ENCODE measurements around the gene NUTM2B.
"Not testable (repeated sequence)": the region's sequence is repeated elsewhere in the genome, so short reads cannot be mapped to it uniquely, and the experiment has no call there.

DNA sequence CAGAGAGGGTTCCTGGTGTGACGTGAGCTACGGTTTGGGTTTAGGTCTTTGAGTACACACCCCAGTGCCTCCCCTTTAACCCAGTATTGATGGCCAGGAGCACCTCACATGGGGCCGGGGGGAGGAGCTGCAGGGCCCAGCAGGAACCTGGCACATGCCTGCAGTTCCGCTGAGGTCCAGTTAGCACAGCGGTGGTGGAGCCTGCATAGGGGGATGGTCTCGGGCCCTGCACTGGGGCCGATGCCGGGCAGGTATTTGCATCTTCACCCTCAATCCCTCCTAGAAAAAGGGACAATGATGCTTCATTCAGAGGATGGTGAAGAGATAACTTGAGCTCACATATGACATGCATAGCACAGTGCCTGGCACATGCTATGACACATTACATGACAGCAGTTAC lies 4.0 kb downstream of the NUTM2B start:
- TF ChIP-seq, protein P1, sequence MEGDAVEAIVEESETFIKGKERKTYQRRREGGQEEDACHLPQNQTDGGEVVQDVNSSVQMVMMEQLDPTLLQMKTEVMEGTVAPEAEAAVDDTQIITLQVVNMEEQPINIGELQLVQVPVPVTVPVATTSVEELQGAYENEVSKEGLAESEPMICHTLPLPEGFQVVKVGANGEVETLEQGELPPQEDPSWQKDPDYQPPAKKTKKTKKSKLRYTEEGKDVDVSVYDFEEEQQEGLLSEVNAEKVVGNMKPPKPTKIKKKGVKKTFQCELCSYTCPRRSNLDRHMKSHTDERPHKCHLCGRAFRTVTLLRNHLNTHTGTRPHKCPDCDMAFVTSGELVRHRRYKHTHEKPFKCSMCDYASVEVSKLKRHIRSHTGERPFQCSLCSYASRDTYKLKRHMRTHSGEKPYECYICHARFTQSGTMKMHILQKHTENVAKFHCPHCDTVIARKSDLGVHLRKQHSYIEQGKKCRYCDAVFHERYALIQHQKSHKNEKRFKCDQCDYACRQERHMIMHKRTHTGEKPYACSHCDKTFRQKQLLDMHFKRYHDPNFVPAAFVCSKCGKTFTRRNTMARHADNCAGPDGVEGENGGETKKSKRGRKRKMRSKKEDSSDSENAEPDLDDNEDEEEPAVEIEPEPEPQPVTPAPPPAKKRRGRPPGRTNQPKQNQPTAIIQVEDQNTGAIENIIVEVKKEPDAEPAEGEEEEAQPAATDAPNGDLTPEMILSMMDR (IDR thresholded peaks at IDR 0.05; ENCODE audit: low read depth, low read length): not testable (repeated sequence)
- not testable (repeated sequence) for TF ChIP-seq EZH2phosphoT487 (IDR thresholded peaks at IDR 0.05; ENCODE audit: low read depth)
